ENCODE data around the gene CCNL2. TPM values are rescaled to one million over a fixed set of nuclear protein-coding genes. Genes with fewer than 3 reads are reported as not detected.
"Not testable (repeated sequence)": the region's sequence is repeated elsewhere in the genome, so short reads cannot be mapped to it uniquely, and the experiment has no call there.

CCNL2 gene
- total RNA-seq, 6 experiments from 2014 or later: 80.8 to 127 (median 101) TPM

DNA sequence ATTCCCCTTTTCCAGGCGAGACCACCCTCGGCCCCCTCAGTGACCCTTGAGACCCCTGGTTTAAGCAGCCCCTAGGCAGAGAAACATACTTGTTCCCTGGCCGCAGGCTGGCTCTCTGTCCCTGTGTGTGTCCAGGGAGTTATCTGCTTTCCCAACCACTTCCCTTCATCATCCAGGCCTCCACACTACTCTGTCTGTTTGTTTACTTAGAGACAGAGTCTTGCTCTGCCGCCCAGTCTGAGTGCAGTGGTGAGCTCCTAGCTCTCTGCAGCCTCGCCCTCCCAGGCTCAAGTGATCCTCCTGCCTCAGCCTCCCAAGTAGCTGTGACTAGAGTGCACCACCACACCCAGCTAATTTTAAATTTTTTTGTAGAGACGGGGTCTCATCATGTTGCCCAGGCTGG is 30.5 kb upstream of the CCNL2 start:
- TF ChIP-seq, protein P1, sequence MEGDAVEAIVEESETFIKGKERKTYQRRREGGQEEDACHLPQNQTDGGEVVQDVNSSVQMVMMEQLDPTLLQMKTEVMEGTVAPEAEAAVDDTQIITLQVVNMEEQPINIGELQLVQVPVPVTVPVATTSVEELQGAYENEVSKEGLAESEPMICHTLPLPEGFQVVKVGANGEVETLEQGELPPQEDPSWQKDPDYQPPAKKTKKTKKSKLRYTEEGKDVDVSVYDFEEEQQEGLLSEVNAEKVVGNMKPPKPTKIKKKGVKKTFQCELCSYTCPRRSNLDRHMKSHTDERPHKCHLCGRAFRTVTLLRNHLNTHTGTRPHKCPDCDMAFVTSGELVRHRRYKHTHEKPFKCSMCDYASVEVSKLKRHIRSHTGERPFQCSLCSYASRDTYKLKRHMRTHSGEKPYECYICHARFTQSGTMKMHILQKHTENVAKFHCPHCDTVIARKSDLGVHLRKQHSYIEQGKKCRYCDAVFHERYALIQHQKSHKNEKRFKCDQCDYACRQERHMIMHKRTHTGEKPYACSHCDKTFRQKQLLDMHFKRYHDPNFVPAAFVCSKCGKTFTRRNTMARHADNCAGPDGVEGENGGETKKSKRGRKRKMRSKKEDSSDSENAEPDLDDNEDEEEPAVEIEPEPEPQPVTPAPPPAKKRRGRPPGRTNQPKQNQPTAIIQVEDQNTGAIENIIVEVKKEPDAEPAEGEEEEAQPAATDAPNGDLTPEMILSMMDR (IDR thresholded peaks at IDR 0.05): no peak
- no peak for TF ChIP-seq POLR2A (IDR thresholded peaks at IDR 0.05)
- no peak overlapping the region for H3K4me3 ChIP-seq
- WGBS (ENCODE audit: insufficient coverage, low coverage, low lambda C conversion rate, missing lambda C conversion rate): 29% methylated on average over 6 of the region's 6 CpGs
- peak overlapping the region in 2 of 3 donors; percentile 53 to 84 for H3K27ac ChIP-seq
- DNase-seq: peak in 1 of 3 donors; percentile 56
- no peaks in the 10 kb centered on the region for H3K9me3 ChIP-seq
- intact Hi-C loops (cut with DNase I): no loop called here
- no peaks in the 10 kb centered on the region for H3K27me3 ChIP-seq
- no peaks in the 10 kb centered on the region for H3K36me3 ChIP-seq
- peaks cover 0 to 47% (median 23%) of the 10 kb centered on the region in 4 donors for H3K4me1 ChIP-seq
- ATAC-seq: peak in 3 of 4 donors; percentile 5 to 30 (median 14)

DNA sequence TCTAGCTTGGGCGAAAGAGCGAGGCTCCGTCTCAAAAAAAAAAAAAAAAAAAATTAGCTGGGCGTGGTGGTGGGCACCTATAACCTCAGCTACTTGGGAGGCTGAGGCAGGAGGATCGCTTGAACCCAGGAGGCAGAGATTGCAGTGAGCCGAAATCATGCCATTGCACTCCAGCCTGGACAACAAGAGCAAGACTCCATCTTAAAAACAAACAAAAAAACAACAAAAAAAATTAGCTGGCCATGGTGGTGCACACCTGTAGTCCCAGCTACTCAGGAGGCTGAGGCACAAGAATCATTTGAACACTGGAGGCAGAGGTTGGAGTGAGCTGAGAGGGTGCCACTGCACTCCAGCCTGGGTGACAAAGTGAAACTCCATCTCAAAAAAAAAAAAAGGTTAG is 29.8 kb upstream of the CCNL2 start:
- H3K27me3 ChIP-seq; intact Hi-C loops (cut with DNase I); H3K36me3 ChIP-seq; ATAC-seq; H3K9me3 ChIP-seq; DNase-seq; H3K4me3 ChIP-seq; H3K27ac ChIP-seq: not testable (repeated sequence)
- peaks cover 0 to 40% (median 19%) of the 10 kb centered on the region in 4 donors for H3K4me1 ChIP-seq
- 95% methylated on average over 4 of the region's 6 CpGs for WGBS (ENCODE audit: insufficient coverage, low coverage, low lambda C conversion rate, missing lambda C conversion rate)

DNA sequence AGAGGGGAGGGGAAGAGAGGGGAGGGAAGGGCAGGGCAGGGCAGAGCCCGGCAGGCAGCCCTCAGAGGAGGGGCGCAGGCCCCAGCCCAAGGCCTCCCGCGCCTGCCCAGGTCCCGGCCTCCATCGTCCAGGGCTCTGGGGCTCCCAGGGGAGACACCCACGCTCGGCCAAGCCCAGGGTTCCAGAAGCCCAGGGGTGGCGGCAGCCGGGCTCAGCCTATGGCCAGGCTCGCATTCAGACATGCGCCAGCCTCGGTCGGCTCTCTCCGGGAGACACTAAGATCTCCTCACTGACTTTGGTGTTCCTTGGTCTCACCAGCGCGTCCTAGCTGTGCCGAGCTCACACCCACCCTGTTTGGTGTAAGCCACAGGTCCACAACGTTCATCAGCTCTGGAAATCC is 29.0 kb upstream of the CCNL2 start:
- peak in 1 of 3 donors; percentile 54 for DNase-seq
- 67% methylated on average over 2 of the region's 19 CpGs for WGBS (ENCODE audit: insufficient coverage, low coverage, low lambda C conversion rate, missing lambda C conversion rate)
- no peak for TF ChIP-seq POLR2A (IDR thresholded peaks at IDR 0.05)
- ATAC-seq: no peak
- Histone ChIP-seq H3K4me3 (no peak overlapping the region), H3K9me3 (no peaks in the 10 kb centered on the region), H3K27me3 (no peaks in the 10 kb centered on the region), H3K36me3 (no peaks in the 10 kb centered on the region), H3K27ac (no peak overlapping the region), H3K4me1 (peaks cover 0 to 32% (median 13%) of the 10 kb centered on the region in 4 donors)
- intact Hi-C loops (cut with DNase I): no loop called here

DNA sequence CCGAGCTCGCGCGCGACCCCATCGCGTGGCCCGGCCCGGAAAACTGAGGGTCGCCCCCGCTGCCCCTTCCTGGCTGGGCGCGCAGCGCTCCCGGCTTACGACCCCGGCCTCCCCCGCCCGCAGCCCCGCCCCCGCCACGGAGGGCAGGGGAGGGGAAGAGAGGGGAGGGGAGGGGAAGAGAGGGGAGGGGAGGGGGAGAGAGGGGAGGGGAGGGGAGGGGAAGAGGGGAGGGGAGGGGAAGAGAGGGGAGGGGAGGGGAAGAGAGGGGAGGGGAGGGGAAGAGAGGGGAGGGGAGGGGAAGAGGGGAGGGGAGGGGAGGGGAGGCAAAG is 28.6 kb upstream of the CCNL2 start:
- peak overlapping the region in 1 of 3 donors; percentile 13 for H3K4me3 ChIP-seq
- peaks cover 0 to 31% (median 11%) of the 10 kb centered on the region in 4 donors for H3K4me1 ChIP-seq
- intact Hi-C loops (cut with DNase I): no loop called here
- TF ChIP-seq, protein P1 (IDR thresholded peaks at IDR 0.05): no peak
- TF ChIP-seq POLR2A (IDR thresholded peaks at IDR 0.05): no peak
- 0% methylated on average over 13 of the region's 22 CpGs for WGBS (ENCODE audit: insufficient coverage, low coverage, low lambda C conversion rate, missing lambda C conversion rate)
- DNase-seq (no peak), ATAC-seq (no peak)
- no peaks in the 10 kb centered on the region for H3K9me3 ChIP-seq
- H3K27ac ChIP-seq: no peak overlapping the region
- H3K36me3 ChIP-seq: no peaks in the 10 kb centered on the region
- no peaks in the 10 kb centered on the region for H3K27me3 ChIP-seq

DNA sequence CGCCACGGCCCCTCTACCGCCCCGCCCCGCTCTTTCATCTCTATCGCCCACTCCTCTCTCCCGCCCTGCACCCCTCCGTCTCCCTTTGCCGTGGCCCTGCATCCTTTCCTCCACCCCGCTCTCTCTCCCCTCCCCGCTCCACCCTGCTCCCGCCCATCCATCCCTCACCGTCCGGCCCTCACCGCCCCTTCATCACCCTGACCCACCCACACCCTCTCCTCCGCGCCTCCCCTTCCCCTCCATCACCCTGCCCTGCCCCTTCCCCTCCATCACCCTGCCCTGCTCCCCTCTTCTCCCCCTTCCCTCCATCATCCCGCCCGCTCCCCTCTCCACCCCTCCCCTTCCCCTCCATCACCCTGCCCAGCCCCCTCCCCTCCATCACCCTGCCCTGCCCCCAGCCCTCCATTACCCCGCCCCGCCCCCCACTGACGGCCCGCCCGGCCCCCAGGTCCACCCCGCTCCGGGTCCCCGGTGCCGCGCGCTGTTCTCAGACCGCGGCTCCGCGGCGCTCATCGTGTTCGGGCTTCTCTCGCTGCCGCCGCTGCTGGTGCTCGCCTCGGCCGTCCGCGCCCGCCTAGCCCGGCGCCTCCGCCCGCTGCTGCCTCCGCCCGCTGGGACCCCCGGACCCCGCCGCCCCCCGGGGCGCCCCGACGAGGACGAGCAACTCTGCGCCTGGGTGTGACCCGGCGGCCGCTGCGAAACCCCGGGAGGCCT is 28.1 kb upstream of the CCNL2 start:
- Histone ChIP-seq H3K4me3 (peak overlapping the region in 1 of 3 donors; percentile 13), H3K27me3 (no peaks in the 10 kb centered on the region), H3K27ac (no peak overlapping the region), H3K36me3 (no peaks in the 10 kb centered on the region), H3K4me1 (peaks cover 0 to 26% (median 11%) of the 10 kb centered on the region in 4 donors), H3K9me3 (no peaks in the 10 kb centered on the region)
- intact Hi-C loops (cut with DNase I): no loop called here
- TF ChIP-seq, protein P1 (IDR thresholded peaks at IDR 0.05): no peak
- TF ChIP-seq POLR2A (IDR thresholded peaks at IDR 0.05): no peak
- ATAC-seq (no peak), DNase-seq (peak in 1 of 3 donors; percentile 55)
- WGBS (ENCODE audit: insufficient coverage, low coverage, low lambda C conversion rate, missing lambda C conversion rate): 33% methylated on average over 34 of the region's 66 CpGs

Measured in right lobe of liver (tissue), 6 donors.